HG03139 (cell line): ENCODE measurements around the gene SAP25.
A peak's percentile ranks its signal among the peaks of the same experiment; 100 is the strongest.

Experiments used
- ATAC-seq: cut with Tn5 transposase; IDR thresholded peaks from one replicate; pipeline ENCODE4 v1.9.1; 2021; ENCODE audit not compliant: unreplicated experiment

Gene SAP25

GRCh38 chr7:100573691-100574361, at the start of gene SAP25:
Gene SAP25 (minus strand): TSS chr7:100573900. CDS start chr7:100573742, 158 bp downstream.
- ATAC-seq = no peak

DNA sequence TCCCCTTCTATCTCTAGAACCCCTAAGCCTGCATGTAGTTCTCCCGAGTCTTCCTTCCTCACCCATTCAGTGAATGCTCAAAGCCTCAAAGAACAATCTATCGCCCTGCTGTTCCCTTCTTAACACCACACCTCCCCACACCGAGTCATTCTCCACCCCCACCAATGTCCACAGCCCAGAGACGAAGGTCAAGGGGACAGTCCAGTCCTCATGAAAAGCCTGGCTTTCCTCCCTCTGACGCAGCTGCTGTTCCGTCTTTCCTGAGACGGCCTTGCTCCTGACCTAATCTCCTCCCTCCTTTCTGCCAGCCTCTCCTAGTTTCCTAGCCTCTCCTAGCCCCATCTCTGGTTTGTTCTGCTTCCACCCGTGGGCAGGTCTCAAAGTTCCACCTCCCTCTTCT, 47.9 kb upstream of the SAP25 start:
- ATAC-seq = no peak

DNA sequence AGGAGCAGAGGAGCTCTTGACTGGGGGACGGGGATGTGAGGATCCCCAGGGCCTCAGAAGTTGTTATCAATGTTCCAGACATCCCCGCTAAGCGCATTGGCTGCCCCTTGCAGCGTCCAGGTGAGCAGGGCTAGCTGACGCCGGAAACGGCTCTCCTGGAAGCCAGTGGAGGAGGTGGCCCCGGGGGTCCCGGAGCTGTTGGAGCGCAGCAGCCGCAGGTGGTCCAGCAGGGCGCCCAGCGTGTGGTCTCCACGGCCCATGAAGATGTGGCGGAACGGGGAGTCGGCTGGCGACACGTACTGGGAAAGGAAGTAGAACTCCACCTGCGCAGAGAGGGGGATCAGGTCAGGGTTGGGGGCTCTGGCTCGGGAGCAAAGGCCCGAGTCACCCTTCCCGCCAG, 47.1 kb upstream of the SAP25 start:
- ATAC-seq = no peak

GRCh38 chr7:100620239-100620638, 46.5 kb upstream of the SAP25 start:
- no peak for ATAC-seq

- ATAC-seq = no peak
These were observed 40.7 kb upstream of the SAP25 start for GRCh38 chr7:100614308-100614861.

DNA sequence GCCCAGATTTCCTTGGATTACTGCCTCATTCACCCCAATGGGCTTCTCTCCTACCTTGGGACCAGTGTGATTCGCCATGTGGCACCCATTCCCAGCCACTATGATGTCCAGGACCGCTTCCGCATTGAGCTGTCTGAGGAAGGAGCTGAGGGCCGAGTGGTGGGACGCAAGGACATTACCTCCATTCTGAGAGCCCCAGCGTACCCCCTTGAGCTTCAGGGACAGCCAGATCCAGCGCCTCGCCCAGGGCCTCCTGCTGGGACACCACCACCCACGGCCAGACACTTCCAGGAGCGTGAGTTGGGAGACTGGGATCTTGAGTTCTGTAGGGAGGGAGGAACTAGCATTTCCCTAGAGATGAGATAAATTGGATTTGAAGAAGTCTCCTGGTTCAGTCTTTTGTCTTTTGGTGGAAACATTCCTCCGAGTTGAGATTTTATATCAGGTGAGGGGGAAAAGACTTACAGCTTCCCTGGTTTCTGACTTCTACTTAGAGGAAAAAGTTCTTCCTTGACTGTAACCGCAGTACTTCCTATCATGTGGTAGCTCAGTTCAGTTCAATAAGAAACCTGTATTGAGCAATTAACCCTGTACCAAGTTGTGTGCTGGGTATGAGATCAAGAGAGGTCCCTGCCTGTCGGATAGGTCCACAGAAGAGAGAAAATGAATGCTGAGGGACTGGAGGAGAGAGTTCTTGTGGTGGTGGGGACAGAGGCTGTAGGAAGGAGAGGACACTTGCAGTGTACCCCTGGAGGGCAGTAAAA, 39.9 kb upstream of the SAP25 start:
- no peak for ATAC-seq

DNA sequence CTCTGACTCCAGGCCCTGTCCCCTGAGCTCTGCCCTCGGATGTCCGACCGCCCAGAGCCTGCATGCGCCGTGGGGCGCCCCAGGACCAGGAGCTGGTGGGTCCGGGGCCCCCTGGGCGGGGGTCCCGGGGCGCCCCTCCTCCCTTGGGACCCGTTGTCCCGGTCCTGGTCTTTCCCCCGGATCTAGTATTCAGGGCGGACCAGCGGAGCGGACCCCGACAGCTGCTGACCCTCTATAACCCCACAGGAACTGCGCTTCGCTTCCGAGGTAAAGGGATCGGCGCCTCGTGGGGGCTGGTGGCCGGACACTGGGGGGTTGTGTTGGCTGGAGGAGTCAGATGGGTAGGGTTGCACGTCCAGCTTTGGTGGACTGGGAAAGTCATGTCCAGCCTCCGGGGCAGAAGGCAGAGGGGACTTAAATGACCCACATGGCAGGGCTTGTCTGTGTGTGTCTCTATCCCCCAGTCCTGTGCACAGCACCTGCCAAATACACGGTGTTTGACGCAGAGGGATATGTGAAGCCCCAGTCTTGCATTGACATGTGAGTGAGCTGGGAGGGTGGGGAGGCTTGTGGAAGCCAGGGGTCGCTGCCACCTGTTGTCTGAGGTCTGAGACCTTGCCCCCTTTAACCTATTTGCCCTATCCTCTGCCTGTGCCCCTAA, 39.2 kb upstream of the SAP25 start:
- no peak for ATAC-seq

GRCh38 chr7:100611983-100612729, 38.5 kb upstream of the SAP25 start, which contains the start of gene MOSPD3:
Gene MOSPD3 (plus strand): TSS chr7:100612540. CDS start chr7:100612792, 252 bp downstream.
- peak; percentile 93 for ATAC-seq

DNA sequence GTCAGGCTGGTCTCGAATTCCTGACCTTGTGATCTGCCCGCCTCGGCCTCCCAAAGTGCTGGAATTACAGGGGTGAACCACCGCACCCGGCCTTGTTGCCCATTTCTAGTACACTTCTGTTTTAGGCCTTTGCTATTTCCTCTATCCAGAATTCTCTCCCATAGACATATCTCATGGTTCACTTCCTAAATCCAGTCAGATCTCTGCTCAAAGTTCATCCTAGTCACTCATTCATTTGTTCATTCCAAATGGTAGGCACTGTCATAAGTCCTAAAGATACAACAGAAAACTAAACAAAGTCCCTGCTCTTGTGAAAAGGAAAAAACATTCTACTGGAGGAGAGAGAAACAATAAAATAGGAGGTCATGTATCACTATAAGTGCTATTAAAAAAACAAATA, 36.3 kb upstream of the SAP25 start:
- no peak for ATAC-seq

GRCh38 chr7:100607111-100607510, 33.4 kb upstream of the SAP25 start:
- no peak for ATAC-seq

DNA sequence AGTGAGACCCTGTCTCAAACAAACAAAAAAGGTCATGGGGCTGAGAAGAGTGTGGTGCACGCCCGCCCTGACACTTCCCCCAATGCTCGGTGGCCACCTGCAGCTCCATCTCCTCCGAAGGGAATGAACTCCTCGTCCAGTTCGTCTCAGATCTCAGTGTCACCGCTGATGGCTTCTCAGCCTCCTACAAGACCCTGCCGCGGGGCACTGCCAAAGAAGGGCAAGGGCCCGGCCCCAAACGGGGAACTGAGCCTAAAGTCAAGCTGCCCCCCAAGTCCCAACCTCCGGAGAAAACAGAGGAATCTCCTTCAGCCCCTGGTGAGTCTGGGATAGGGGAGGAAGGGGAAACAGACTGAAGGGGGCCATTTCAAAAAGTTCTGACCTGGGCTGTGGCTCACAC, 32.6 kb upstream of the SAP25 start:
- ATAC-seq = no peak

- ATAC-seq = no peak
These were observed 31.5 kb upstream of the SAP25 start for GRCh38 chr7:100604976-100605911.

- ATAC-seq = no peak
These were observed 30.6 kb upstream of the SAP25 start for GRCh38 chr7:100604028-100604975.

DNA sequence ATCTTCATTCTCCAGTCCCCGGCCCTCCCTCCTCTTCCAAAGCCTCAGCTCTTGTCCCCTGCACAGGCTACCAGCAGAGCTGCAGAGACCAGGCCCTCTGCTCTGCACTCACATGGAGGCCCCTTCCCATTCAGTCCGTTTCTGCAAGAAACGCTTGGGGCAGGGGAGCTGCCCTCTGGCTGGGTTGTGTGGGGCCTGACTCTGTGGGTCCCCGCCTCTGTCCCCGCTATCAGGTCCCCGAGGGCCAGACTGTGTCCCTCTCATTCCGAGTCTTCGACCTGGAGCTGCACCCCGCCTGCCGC, 30.0 kb upstream of the SAP25 start:
- no peak for ATAC-seq

DNA sequence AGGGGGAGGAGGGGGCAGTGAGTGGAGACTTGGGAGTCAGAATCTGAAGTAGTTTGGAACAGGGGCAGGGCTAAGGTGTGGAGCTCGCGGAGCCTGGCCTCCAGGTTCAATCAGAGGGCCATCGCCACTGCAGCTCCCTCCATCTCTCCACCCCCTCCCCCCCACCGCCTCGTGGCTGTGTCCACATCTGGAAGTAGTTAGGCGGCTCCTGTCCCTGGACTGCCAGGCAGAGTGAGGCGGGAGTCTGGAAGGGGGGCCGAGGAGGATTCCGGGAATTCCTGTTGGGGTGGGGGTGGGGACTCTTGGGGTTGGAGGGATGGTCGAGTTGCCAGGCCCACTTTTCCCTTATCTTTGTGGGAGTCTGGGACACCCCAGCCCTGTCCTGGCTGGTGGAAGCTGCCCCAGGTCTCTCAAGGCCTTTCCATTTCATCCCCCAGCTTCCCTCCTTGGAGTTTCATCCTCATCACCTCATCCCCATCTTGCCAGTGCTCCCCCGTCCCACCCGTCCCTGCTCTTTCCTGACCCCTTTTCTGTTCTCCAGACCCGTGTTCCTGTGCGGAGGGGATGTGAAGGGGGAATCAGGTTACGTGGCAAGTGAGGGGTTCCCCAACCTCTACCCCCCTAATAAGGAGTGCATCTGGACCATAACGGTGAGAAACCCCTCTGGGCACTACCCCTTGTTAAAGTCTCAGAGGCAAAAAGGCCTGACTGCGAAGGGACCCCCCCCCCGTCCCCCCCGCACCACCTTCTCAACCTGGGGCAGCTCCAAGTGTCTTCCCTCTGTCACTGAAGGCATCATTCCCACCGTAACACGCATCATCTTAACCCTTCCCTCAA, 29.4 kb upstream of the SAP25 start:
- ATAC-seq = no peak

DNA sequence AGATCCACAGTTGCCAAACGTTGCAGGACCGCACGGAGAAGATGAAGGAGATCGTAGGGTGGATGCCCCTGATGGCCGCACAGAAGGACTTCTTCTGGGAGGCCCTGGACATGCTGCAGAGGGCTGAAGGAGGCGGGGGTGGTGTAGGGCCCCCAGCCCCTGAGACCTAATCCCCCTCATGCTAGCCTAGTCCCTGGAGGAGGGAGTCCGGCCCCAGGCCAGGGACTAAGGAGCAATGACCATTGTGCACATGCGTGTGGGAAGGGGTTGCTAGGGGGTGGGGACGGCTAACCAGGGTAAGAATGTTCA, 27.0 kb upstream of the SAP25 start:
- ATAC-seq = no peak

- no peak for ATAC-seq
These were observed 26.4 kb upstream of the SAP25 start for GRCh38 chr7:100599911-100600729.
